ENCODE data around the gene MYBPC1.
"Not testable (repeated sequence)": the region's sequence is repeated elsewhere in the genome, so short reads cannot be mapped to it uniquely, and the experiment has no call there.

Gene MYBPC1

GRCh38 chr12:101697197-101697929 is 102.6 kb downstream of the MYBPC1 start, which contains the start of gene CHPT1:
Gene CHPT1, plus strand, starts transcription at chr12:101697640. Its CDS starts 222 bp downstream, at chr12:101697862.
- DNase-seq: peak; percentile 68 to 70

GRCh38 chr12:101697930-101698799 is 103.4 kb downstream of the MYBPC1 start:
- peak in 1 of 2 donors; percentile 10 for DNase-seq

GRCh38 chr12:101698800-101699347 is 104.1 kb downstream of the MYBPC1 start:
- peak in 1 of 2 donors; percentile 3 for DNase-seq

- no peak for DNase-seq
Measured at GRCh38 chr12:101700299-101700820, 105.6 kb downstream of the MYBPC1 start.

GRCh38 chr12:101703487-101703886 is 108.7 kb downstream of the MYBPC1 start:
- DNase-seq: no peak

- no peak for DNase-seq
Measured at GRCh38 chr12:101706403-101706802, 111.6 kb downstream of the MYBPC1 start.

- DNase-seq: no peak
Measured at GRCh38 chr12:101707131-101707782, 112.5 kb downstream of the MYBPC1 start.

GRCh38 chr12:101710288-101710687 is 115.5 kb downstream of the MYBPC1 start:
- no peak for DNase-seq

- no peak for DNase-seq
Measured at GRCh38 chr12:101713059-101713682, 118.4 kb downstream of the MYBPC1 start.

GRCh38 chr12:101713930-101714329 is 119.2 kb downstream of the MYBPC1 start:
- DNase-seq: no peak

GRCh38 chr12:101714877-101715444 is 120.2 kb downstream of the MYBPC1 start:
- DNase-seq: no peak

GRCh38 chr12:101719566-101719965 is 124.8 kb downstream of the MYBPC1 start:
- DNase-seq: no peak

- no peak for DNase-seq
Measured at GRCh38 chr12:101720118-101720517, 125.3 kb downstream of the MYBPC1 start.

GRCh38 chr12:101722392-101722791 is 127.6 kb downstream of the MYBPC1 start:
- no peak for DNase-seq

- DNase-seq: no peak
Measured at GRCh38 chr12:101727098-101727497, 132.3 kb downstream of the MYBPC1 start.

GRCh38 chr12:101729842-101730241 is 135.1 kb downstream of the MYBPC1 start:
- no peak for DNase-seq

- DNase-seq: no peak
Measured at GRCh38 chr12:101732318-101732717, 137.5 kb downstream of the MYBPC1 start.

- no peak for DNase-seq
Measured at GRCh38 chr12:101733166-101733565, 138.4 kb downstream of the MYBPC1 start.

- not testable (repeated sequence) for DNase-seq
Measured at GRCh38 chr12:101734482-101734881, 139.7 kb downstream of the MYBPC1 start.

Data from CD4-positive, alpha-beta T cell treated with Interleukin-4 for 1 hour (primary cell).